HepG2 (cell line): ENCODE measurements around the gene EIF4G3. TPM values are rescaled to one million over a fixed set of nuclear protein-coding genes. Genes with fewer than 3 reads are reported as not detected.

Experiments
- BATF2 ChIP-seq: sonication (generic); formaldehyde crosslinking; IDR thresholded peaks from 2 replicates; pipeline ENCODE4 v1.8.0; 2022; ENCODE audit warnings: mild to moderate bottlenecking, missing genetic modification reagents, moderate library complexity
- IKZF4 ChIP-seq: sonication (generic); formaldehyde crosslinking; IDR thresholded peaks from 2 replicates; pipeline ENCODE4 v1.5.1; 2020; ENCODE audit warnings: borderline replicate concordance, mild to moderate bottlenecking, low read depth, missing genetic modification reagents; ENCODE audit errors: not compliant biosample characterization
- IRF9 ChIP-seq: sonication (generic); formaldehyde crosslinking; IDR thresholded peaks from 2 replicates; pipeline ENCODE4 v1.8.0; 2022; ENCODE audit warnings: missing genetic modification reagents, mild to moderate bottlenecking, borderline replicate concordance
- KDM5B ChIP-seq: sonication (generic); formaldehyde crosslinking; IDR thresholded peaks from 2 replicates; pipeline ENCODE4 v1.4.0; 2020; ENCODE audit warnings: missing genetic modification reagents, mild to moderate bottlenecking, borderline replicate concordance
- MAX ChIP-seq: IDR thresholded peaks from 2 replicates; pipeline ENCODE4 v1.6.1; 2012; ENCODE audit warnings: inconsistent platforms
- MEIS2 ChIP-seq: sonication (generic); formaldehyde crosslinking; IDR thresholded peaks from 2 replicates; pipeline ENCODE4 v1.9.0; 2021; ENCODE audit warnings: mild to moderate bottlenecking, missing genetic modification reagents
- NFIC ChIP-seq: IDR thresholded peaks from 2 replicates; pipeline ENCODE4 v1.6.1; 2012; ENCODE audit warnings: mild to moderate bottlenecking, low read length, inconsistent platforms
- PCBP2 ChIP-seq: fragments of 200-400 bp; formaldehyde crosslinking; optimal IDR thresholded peaks from 2 replicates; pipeline ENCODE3; 2018; ENCODE audit warnings: low read length, low read depth; ENCODE audit not compliant: poor library complexity, severe bottlenecking
- TAF1 ChIP-seq: sonication (generic); formaldehyde crosslinking; IDR thresholded peaks from 2 replicates; pipeline ENCODE4 v1.4.0; 2020; ENCODE audit warnings: missing genetic modification reagents
- YY1 ChIP-seq: IDR thresholded peaks from 2 replicates; pipeline ENCODE4 v1.6.1; 2011; ENCODE audit warnings: low read length, low read depth, moderate library complexity, mild to moderate bottlenecking; ENCODE audit not compliant: insufficient read depth, insufficient replicate concordance
- ZBTB33 ChIP-seq: sonication (generic); formaldehyde crosslinking; IDR thresholded peaks from 2 replicates; pipeline ENCODE4 v1.4.0; 2020; ENCODE audit warnings: missing genetic modification reagents
- ZC3H13 ChIP-seq: sonication (generic); formaldehyde crosslinking; IDR thresholded peaks from 2 replicates; pipeline ENCODE4 v1.8.1; 2023; ENCODE audit warnings: mild to moderate bottlenecking, missing genetic modification reagents, moderate library complexity
- ZFP90 ChIP-seq: sonication (generic); formaldehyde crosslinking; IDR thresholded peaks from 2 replicates; pipeline ENCODE4 v1.8.0; 2022; ENCODE audit warnings: missing genetic modification reagents, mild to moderate bottlenecking, inconsistent platforms, borderline replicate concordance
- ZIK1 ChIP-seq: sonication (generic); formaldehyde crosslinking; IDR thresholded peaks from 2 replicates; pipeline ENCODE4 v1.5.0; 2020; ENCODE audit warnings: mild to moderate bottlenecking, low read depth, missing genetic modification reagents, borderline replicate concordance
- ZNF30 ChIP-seq: sonication (generic); formaldehyde crosslinking; IDR thresholded peaks from 2 replicates; pipeline ENCODE4 v1.5.0; 2020; ENCODE audit warnings: mild to moderate bottlenecking, missing genetic modification reagents
- ZNF451 ChIP-seq: sonication (generic); formaldehyde crosslinking; IDR thresholded peaks from 2 replicates; pipeline ENCODE4 v1.5.0; 2020; ENCODE audit warnings: mild to moderate bottlenecking, missing genetic modification reagents
- ZNF562 ChIP-seq: sonication (generic); formaldehyde crosslinking; IDR thresholded peaks from 2 replicates; pipeline ENCODE4 v1.8.0; 2022; ENCODE audit warnings: missing genetic modification reagents, borderline replicate concordance
- ZNF800 ChIP-seq: sonication (generic); formaldehyde crosslinking; IDR thresholded peaks from 2 replicates; pipeline ENCODE4 v1.4.0; 2020; ENCODE audit warnings: missing genetic modification reagents
- ZNF883 ChIP-seq: sonication (generic); formaldehyde crosslinking; IDR thresholded peaks from 2 replicates; pipeline ENCODE4 v1.5.1; 2020; ENCODE audit warnings: mild to moderate bottlenecking, missing genetic modification reagents; ENCODE audit errors: not compliant biosample characterization
- polyA plus RNA-seq, 8 experiments: library from polyadenylated mRNA; depleted of rRNA in 3 of 8; stranded (reverse) in 7 of 8; unstranded in 1 of 8; fragments of >200 nt; fragmentation: Illumina TruSeq in 4 of 8; extraction: Trizol in 4 of 8; gene quantifications; 2 replicates each; pipeline versions ENCODE4 v1.2.1 to v1.2.3, GENCODE V29; 2011 to 2016; ENCODE audit warnings: low read depth in 4 of 8, missing spikeins in 1 of 8, mixed read lengths in 1 of 8; ENCODE audit not compliant: insufficient read depth in 1 of 8
- total RNA-seq, 5 experiments: library from RNA; depleted of rRNA; stranded (reverse); fragments of >200 nt; fragmentation: Illumina TruSeq; extraction: Trizol; gene quantifications; 2 replicates each; pipeline ENCODE4 v1.2.3, GENCODE V29; 2016; ENCODE audit warnings: low read depth in 1 of 5

Gene EIF4G3
- total and polyA plus RNA-seq, 2 of the 13 experiments (the other 11 are each of a cell fraction or from before 2014, with no cell fraction given), result 22.2 to 27.6 TPM

- TF ChIP-seq IKZF4 (peak; percentile 92), ZNF800 (CRISPR knock-in tag) (0 out of 2 replicates have a peak, but pooled peaks have one; percentile 13), ZC3H13 (CRISPR knock-in tag) (peak; percentile 69; the same call in 1 of the 2 replicates), IRF9 (no peak; the same call in 1 of the 2 replicates), KDM5B (CRISPR knock-in tag) (peak; percentile 71; the same call in 1 of the 2 replicates), TAF1 (peak; percentile 78), NFIC (no peak), ZBTB33 (no peak), MEIS2 (CRISPR knock-in tag) (0 out of 2 replicates have a peak, but pooled peaks have one; percentile 58), MAX (peak; percentile 56), ZNF562 (CRISPR knock-in tag) (no peak), PCBP2 (no peak), ZIK1 (peak; percentile 89; the same call in 1 of the 2 replicates), ZNF883 (peak; percentile 84), BATF2 (CRISPR knock-in tag) (peak; percentile 53; the same call in 1 of the 2 replicates), ZFP90 (peak; percentile 52; the same call in 1 of the 2 replicates), YY1 (peak; percentile 93), ZNF451 (CRISPR knock-in tag) (no peak), ZNF30 (CRISPR knock-in tag) (no peak)
Measured at GRCh38 chr1:20786253-20787028, 390.3 kb downstream of the EIF4G3 start (continued).
